Mesenchymal stem cell (in vitro differentiated cells and primary cell): ENCODE data around the gene COL6A1.

Source experiments
- DNase-seq: peaks from one replicate; pipeline ENCODE4 v3.0.0-alpha.2; 2013
- H2AFZ ChIP-seq: one replicate; pipeline ENCODE4 v1.6.1; 2013; ENCODE audit warnings: low read depth, mild to moderate bottlenecking, control low read depth, inconsistent platforms, low read length, moderate library complexity
- H2AK5ac ChIP-seq: 2 replicates; pipeline ENCODE4 v1.6.1; 2013; ENCODE audit warnings: low read length, moderate library complexity, mild to moderate bottlenecking, inconsistent platforms; ENCODE audit not compliant: severe bottlenecking
- H2BK120ac ChIP-seq: one replicate; pipeline ENCODE4 v1.6.1; 2013; ENCODE audit warnings: low read depth, mild to moderate bottlenecking, inconsistent platforms, low read length, moderate library complexity
- H2BK12ac ChIP-seq, 2 experiments: one replicate each; pipeline ENCODE4 v1.6.1; 2013; ENCODE audit warnings: inconsistent platforms in 2 of 2, low read length in 2 of 2, mild to moderate bottlenecking in 2 of 2, moderate library complexity in 2 of 2, control low read depth in 1 of 2
- H2BK15ac ChIP-seq: one replicate; pipeline ENCODE4 v1.6.1; 2013; ENCODE audit warnings: mild to moderate bottlenecking, low read depth, inconsistent platforms; ENCODE audit not compliant: poor library complexity, severe bottlenecking
- H2BK5ac ChIP-seq: 2 replicates; pipeline ENCODE4 v1.6.1; 2013; ENCODE audit warnings: low read depth, mild to moderate bottlenecking, low read length, control low read depth, inconsistent platforms; ENCODE audit not compliant: poor library complexity, severe bottlenecking
- H3K14ac ChIP-seq, 2 experiments: one replicate each; pipeline ENCODE4 v1.6.1; 2013; ENCODE audit warnings: inconsistent platforms in 2 of 2, low read length in 2 of 2, control low read depth in 1 of 2, mild to moderate bottlenecking in 1 of 2, moderate library complexity in 1 of 2
- H3K18ac ChIP-seq, 2 experiments: one replicate each; pipeline ENCODE4 v1.6.1; 2013; ENCODE audit warnings: inconsistent platforms in 2 of 2, low read length in 2 of 2, control low read depth in 1 of 2, low read depth in 1 of 2, mild to moderate bottlenecking in 1 of 2
- H3K23ac ChIP-seq, 2 experiments: one replicate each; pipeline ENCODE4 v1.6.1; 2013; ENCODE audit warnings: inconsistent platforms in 2 of 2, low read length in 2 of 2, mild to moderate bottlenecking in 2 of 2, moderate library complexity in 2 of 2, control low read depth in 1 of 2
- H3K27ac ChIP-seq: 2 replicates; pipeline ENCODE4 v1.5.1; 2013; ENCODE audit warnings: mild to moderate bottlenecking, moderate library complexity, low read length, control low read depth, inconsistent platforms; ENCODE audit not compliant: poor library complexity, severe bottlenecking
- H3K27me3 ChIP-seq, 2 experiments: 2 replicates each; pipeline versions ENCODE4 v1.6.1 to v1.7.0; 2013; ENCODE audit warnings: low read length in 2 of 2, mild to moderate bottlenecking in 2 of 2, moderate library complexity in 2 of 2, control low read depth in 1 of 2, inconsistent platforms in 1 of 2; ENCODE audit not compliant: control insufficient read depth in 1 of 2, insufficient read depth in 1 of 2
- H3K36me3 ChIP-seq, 2 experiments: 2 replicates each; pipeline versions ENCODE4 v1.6.1 to v1.7.0; 2013; ENCODE audit warnings: low read length in 2 of 2, control low read depth in 1 of 2, inconsistent platforms in 1 of 2, low read depth in 1 of 2, mild to moderate bottlenecking in 1 of 2; ENCODE audit not compliant: insufficient read depth in 2 of 2, control insufficient read depth in 1 of 2
- H3K4ac ChIP-seq, 2 experiments: one replicate each; pipeline ENCODE4 v1.6.1; 2013; ENCODE audit warnings: inconsistent platforms in 2 of 2, low read length in 2 of 2, mild to moderate bottlenecking in 2 of 2, moderate library complexity in 2 of 2, control low read depth in 1 of 2, low read depth in 1 of 2
- H3K4me1 ChIP-seq: 2 replicates; pipeline ENCODE4 v1.6.1; 2013; ENCODE audit warnings: low read depth, low read length, control low read depth; ENCODE audit not compliant: control insufficient read depth, insufficient read depth
- H3K4me2 ChIP-seq: 2 replicates; pipeline ENCODE4 v1.6.1; 2013; ENCODE audit warnings: low read length, mild to moderate bottlenecking, inconsistent platforms; ENCODE audit not compliant: poor library complexity, severe bottlenecking
- H3K4me3 ChIP-seq, 2 experiments: 2 replicates each; pipeline versions ENCODE4 v1.5.1 to v1.7.0; 2013; ENCODE audit warnings: low read length in 2 of 2, mild to moderate bottlenecking in 2 of 2, control low read depth in 1 of 2, low read depth in 1 of 2; ENCODE audit not compliant: insufficient read depth in 1 of 2
- H3K79me1 ChIP-seq: replicated peaks from 2 replicates; pipeline ENCODE4 v1.6.1; 2013; ENCODE audit warnings: mild to moderate bottlenecking, control low read depth, low read length, inconsistent platforms; ENCODE audit not compliant: poor library complexity, severe bottlenecking
- H3K9ac ChIP-seq: 2 replicates; pipeline ENCODE4 v1.7.0; 2013; ENCODE audit warnings: mild to moderate bottlenecking, low read length, moderate library complexity
- H3K9me3 ChIP-seq: 2 replicates; pipeline ENCODE4 v1.7.0; 2013; ENCODE audit warnings: mild to moderate bottlenecking, low read length; ENCODE audit not compliant: control insufficient read depth
- H4K8ac ChIP-seq: one replicate; pipeline ENCODE4 v1.6.1; 2013; ENCODE audit warnings: inconsistent platforms, mild to moderate bottlenecking, low read length, moderate library complexity
- H4K91ac ChIP-seq: one replicate; pipeline ENCODE4 v1.6.1; 2013; ENCODE audit warnings: mild to moderate bottlenecking, low read length, inconsistent platforms
- WGBS: methylation state at CpG from one replicate; pipeline ENCODE4 v1.1.7; 2013; ENCODE audit warnings: mixed read lengths; 5-methylcytosine and 5-hydroxymethylcytosine counted together

Gene COL6A1

DNA sequence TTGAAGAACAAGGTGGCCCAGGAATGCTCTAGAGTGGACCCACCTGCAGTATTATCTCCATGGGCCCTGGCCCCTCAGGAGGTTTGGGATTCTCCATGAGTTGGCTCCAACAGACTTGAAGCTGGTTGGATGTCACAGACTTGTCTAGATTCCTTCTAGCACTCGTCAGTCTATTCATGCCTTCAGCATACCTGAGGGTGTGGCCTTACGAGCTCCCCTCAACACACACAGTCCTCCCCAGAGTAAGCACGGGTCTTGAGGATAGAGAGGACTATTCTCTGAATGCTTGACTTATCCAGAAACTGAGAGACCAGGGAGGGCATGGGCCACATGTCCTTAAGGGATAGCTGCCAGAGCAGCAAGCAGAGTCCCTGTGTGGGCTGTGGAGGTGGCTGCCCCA lies 45.9 kb upstream of the COL6A1 start:
- Histone ChIP-seq H2BK120ac (no peak overlapping the region), H3K79me1 (no peaks in the 10 kb centered on the region), H3K4me2 (no peak overlapping the region), H3K14ac (no peak overlapping the region), H3K4me1 (peaks cover 1% of the 10 kb centered on the region), H3K27me3 (no peaks in the 10 kb centered on the region), H3K36me3 (peaks cover 7 to 41% of the 10 kb centered on the region in 2 experiments), H2AK5ac (no peak overlapping the region), H2BK12ac (no peak overlapping the region), H2AFZ (no peak overlapping the region), H2BK15ac (no peak overlapping the region), H3K18ac (no peak overlapping the region), H3K4ac (no peak overlapping the region), H3K9me3 (peaks cover 29% of the 10 kb centered on the region), H3K4me3 (no peak overlapping the region), H3K9ac (no peak overlapping the region), H2BK5ac (no peak overlapping the region), H4K8ac (no peak overlapping the region), H3K23ac (no peak overlapping the region), H3K27ac (no peak overlapping the region), H4K91ac (no peak overlapping the region)
- peak; percentile 48 for DNase-seq
- 75% methylated on average over 3 of the region's 3 CpGs for WGBS

DNA sequence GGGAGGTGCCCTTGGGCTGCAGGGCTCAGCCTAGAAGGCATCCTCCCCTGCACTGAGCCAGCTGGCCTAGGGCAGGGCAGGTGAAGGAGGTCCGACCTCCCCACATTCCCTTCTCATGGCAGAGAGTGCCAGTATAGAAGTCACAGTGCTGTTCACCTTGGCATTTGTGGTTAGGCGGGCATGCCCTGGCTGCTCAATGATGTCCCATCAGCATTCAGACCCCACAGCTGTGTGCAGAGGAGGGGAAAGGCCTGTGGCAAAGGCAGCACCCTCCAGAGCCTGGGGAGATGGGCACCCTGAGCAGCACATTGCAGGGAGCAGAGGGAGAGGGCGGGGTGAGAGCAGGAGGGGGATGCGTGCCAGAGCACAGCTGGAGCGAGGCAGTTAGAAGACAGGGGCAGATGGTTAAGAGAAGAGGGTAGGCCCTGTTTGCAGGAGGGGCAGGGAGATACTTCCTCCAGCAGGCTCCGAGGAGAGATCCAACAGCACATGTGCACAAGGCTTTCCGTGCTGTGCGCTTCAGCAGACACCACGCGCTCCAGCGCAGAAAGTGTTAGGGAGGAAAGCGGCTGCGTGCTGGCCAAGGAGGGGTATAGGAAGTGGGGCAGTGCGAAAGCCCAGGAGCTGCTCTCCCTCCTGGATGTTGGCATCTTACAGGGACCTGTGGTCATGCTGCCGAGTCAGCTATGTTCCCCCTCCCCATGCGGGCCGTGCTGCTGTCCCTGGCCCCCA lies 43.7 kb upstream of the COL6A1 start:
- H3K36me3 ChIP-seq = peaks cover 7 to 30% of the 10 kb centered on the region in 2 experiments
- no peak overlapping the region for H2BK120ac ChIP-seq
- H3K27me3 ChIP-seq = no peaks in the 10 kb centered on the region
- H2BK5ac ChIP-seq = no peak overlapping the region
- 83% methylated on average over 15 of the region's 17 CpGs for WGBS
- no peaks in the 10 kb centered on the region for H3K4me1 ChIP-seq
- no peaks in the 10 kb centered on the region for H3K79me1 ChIP-seq
- H3K23ac ChIP-seq = no peak overlapping the region
- H3K9ac ChIP-seq = no peak overlapping the region
- no peak overlapping the region for H2BK12ac ChIP-seq
- no peak overlapping the region for H3K18ac ChIP-seq
- H2AFZ ChIP-seq = no peak overlapping the region
- H2AK5ac ChIP-seq = no peak overlapping the region
- no peak overlapping the region for H2BK15ac ChIP-seq
- H4K8ac ChIP-seq = no peak overlapping the region
- peak overlapping the region in 1 of 2 experiments; percentile 3 for H3K14ac ChIP-seq
- DNase-seq = no peak
- H3K27ac ChIP-seq = no peak overlapping the region
- H3K4me3 ChIP-seq = no peak overlapping the region
- no peak overlapping the region for H4K91ac ChIP-seq
- H3K4me2 ChIP-seq = no peak overlapping the region
- H3K9me3 ChIP-seq = peaks cover 29% of the 10 kb centered on the region
- no peak overlapping the region for H3K4ac ChIP-seq

DNA sequence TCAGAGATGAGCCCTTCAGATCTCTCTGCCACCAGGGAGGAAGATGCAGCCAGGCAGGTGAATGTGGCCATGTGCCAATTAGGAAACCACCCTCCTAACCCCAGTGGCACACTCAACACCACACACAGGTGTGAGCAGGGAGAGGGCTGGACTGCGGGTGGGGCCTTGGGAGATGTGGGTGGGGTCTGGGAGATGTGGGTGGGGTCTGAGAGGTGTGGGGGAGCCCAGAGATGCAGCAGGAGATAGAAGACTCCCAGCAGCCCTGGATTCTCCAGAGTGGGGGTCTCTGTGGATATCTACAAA lies 43.2 kb upstream of the COL6A1 start:
- Histone ChIP-seq H2BK12ac (no peak overlapping the region), H3K79me1 (no peaks in the 10 kb centered on the region), H3K27me3 (no peaks in the 10 kb centered on the region), H3K9me3 (peaks cover 29% of the 10 kb centered on the region), H2BK15ac (no peak overlapping the region), H3K23ac (no peak overlapping the region), H3K14ac (no peak overlapping the region), H3K9ac (no peak overlapping the region), H2AFZ (no peak overlapping the region), H4K8ac (no peak overlapping the region), H3K4me1 (no peaks in the 10 kb centered on the region), H2BK5ac (no peak overlapping the region), H3K4me3 (no peak overlapping the region), H4K91ac (no peak overlapping the region), H3K27ac (no peak overlapping the region), H2BK120ac (no peak overlapping the region), H3K4ac (no peak overlapping the region), H2AK5ac (no peak overlapping the region), H3K4me2 (no peak overlapping the region), H3K18ac (no peak overlapping the region), H3K36me3 (peaks cover 7 to 30% of the 10 kb centered on the region in 2 experiments)
- 91% methylated on average over 1 of the region's 1 CpG for WGBS
- no peak for DNase-seq

DNA sequence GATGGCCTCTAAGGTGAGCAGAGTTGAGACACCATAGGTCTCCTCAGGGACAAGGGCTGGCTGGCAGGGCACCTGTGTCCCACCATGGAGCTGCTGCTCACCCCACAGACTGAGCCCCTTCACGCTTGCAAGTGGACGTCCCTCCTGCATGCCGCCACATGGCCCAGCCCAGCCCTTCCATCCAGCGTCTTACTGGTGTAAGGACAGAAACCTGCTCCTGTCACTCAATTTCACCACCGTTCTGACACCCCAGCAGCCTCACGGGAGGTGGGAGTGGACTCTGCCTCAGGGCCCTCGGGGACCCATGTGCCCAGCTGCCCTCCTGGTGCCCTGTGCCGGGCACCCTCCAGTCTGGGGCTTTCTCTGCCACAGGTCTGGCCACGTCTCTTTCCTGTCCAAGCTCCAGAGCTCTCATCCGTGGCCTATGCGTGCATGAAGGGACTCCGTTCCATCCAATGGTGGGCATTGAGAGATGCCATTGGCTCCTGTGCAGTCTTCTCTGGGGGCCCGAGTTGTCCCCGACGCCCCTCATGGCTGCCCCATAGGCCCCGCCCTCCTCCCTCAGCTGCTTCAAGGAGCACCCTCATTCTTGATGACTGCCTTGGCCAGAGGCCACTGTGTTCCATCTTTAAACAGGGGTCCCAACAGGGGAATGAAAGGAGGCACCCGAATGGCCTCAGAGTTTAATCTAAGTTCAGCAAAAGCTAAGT lies 42.6 kb upstream of the COL6A1 start:
- Histone ChIP-seq H3K27ac (no peak overlapping the region), H3K36me3 (peaks cover 7 to 30% of the 10 kb centered on the region in 2 experiments), H3K9ac (no peak overlapping the region), H3K4me1 (no peaks in the 10 kb centered on the region), H3K14ac (no peak overlapping the region), H2BK5ac (no peak overlapping the region), H3K4ac (no peak overlapping the region), H2AK5ac (no peak overlapping the region), H3K9me3 (peaks cover 29% of the 10 kb centered on the region), H2BK120ac (no peak overlapping the region), H3K23ac (no peak overlapping the region), H3K79me1 (no peaks in the 10 kb centered on the region), H2BK15ac (no peak overlapping the region), H4K91ac (no peak overlapping the region), H3K18ac (no peak overlapping the region), H2AFZ (no peak overlapping the region), H3K4me3 (no peak overlapping the region), H4K8ac (no peak overlapping the region), H3K4me2 (no peak overlapping the region), H2BK12ac (no peak overlapping the region), H3K27me3 (no peaks in the 10 kb centered on the region)
- no peak for DNase-seq
- 87% methylated on average over 17 of the region's 17 CpGs for WGBS
